ENCODE data around the gene PXDC1.

DNA sequence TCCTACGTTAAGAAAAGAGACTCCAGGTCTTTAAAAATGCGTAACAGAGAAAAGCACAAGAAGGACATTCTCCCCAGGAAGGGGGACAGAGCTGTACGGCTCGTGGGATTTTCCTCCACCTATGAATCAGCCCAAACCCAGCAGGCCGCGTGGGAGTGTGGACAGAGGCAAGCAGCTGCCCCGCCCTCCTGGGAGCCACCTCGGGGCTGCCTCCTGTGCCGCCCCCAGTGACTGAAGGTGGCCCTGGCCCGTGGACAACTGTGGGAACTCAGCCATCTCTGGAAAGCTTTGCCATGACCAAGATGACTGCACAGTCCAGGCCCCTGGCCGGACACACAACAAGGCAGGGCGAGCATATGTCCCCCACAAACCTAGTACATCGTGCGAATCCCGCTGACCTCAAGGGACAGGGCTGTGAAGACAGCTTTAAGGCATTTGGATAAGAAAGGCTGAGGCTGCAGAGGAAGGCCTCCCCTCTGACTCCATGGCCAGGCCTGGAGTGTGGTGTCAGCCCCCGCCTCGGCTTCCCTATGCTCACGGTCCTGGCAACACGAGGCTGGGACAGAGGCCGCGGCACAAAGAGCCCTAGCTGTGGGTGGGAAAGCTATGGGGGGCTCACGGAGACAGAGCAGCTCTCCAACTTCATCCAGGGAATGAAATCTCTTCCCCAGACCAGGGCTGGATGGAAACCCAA, 26.9 kb downstream of the PXDC1 start:
- TF ChIP-seq, protein P1, sequence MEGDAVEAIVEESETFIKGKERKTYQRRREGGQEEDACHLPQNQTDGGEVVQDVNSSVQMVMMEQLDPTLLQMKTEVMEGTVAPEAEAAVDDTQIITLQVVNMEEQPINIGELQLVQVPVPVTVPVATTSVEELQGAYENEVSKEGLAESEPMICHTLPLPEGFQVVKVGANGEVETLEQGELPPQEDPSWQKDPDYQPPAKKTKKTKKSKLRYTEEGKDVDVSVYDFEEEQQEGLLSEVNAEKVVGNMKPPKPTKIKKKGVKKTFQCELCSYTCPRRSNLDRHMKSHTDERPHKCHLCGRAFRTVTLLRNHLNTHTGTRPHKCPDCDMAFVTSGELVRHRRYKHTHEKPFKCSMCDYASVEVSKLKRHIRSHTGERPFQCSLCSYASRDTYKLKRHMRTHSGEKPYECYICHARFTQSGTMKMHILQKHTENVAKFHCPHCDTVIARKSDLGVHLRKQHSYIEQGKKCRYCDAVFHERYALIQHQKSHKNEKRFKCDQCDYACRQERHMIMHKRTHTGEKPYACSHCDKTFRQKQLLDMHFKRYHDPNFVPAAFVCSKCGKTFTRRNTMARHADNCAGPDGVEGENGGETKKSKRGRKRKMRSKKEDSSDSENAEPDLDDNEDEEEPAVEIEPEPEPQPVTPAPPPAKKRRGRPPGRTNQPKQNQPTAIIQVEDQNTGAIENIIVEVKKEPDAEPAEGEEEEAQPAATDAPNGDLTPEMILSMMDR (IDR thresholded peaks at IDR 0.05 in 8 of 11, conservative IDR thresholded peaks at IDR 0.05 in 3 of 11) = no peak
- TF ChIP-seq POLR2AphosphoS5 (IDR thresholded peaks at IDR 0.05) = no peak
